K562 (cell line): ENCODE measurements around the gene RAD1. TPM values are rescaled to one million over a fixed set of nuclear protein-coding genes. Genes with fewer than 3 reads are reported as not detected.

ENCODE experiments used
- CEBPB ChIP-seq: fragments of 450-650 bp; IDR thresholded peaks from 2 replicates; pipeline ENCODE4 v1.6.1; 2016; ENCODE audit warnings: missing genetic modification characterization, missing compliant biosample characterization
- CREB1 ChIP-seq, 2 experiments: sonication (generic) in 1 of 2; formaldehyde crosslinking in 1 of 2; IDR thresholded peaks; 2 replicates each; pipeline versions ENCODE4 v1.6.1 to v1.8.0; 2012 to 2022; ENCODE audit warnings: inconsistent platforms in 1 of 2, mild to moderate bottlenecking in 1 of 2, missing genetic modification reagents in 1 of 2, moderate library complexity in 1 of 2
- HBP1 ChIP-seq: fragments of 450-650 bp; formaldehyde crosslinking; IDR thresholded peaks from 2 replicates; pipeline ENCODE4 v1.4.0; 2022; ENCODE audit warnings: missing genetic modification characterization
- HEY1 ChIP-seq: fragments of 250-450 bp; sonication (Bioruptor Pico); IDR thresholded peaks from 2 replicates; pipeline ENCODE4 v1.5.0; 2020; ENCODE audit warnings: mild to moderate bottlenecking, moderate library complexity, borderline replicate concordance
- MYNN ChIP-seq, 2 experiments: sonication (generic); formaldehyde crosslinking in 1 of 2; IDR thresholded peaks; 2 replicates each; pipeline versions ENCODE4 v1.5.0 to v1.6.1; 2016 to 2020; ENCODE audit warnings: antibody characterized with exemption in 1 of 2, missing genetic modification reagents in 1 of 2
- PRPF4 ChIP-seq: fragments of 200-400 bp; formaldehyde crosslinking; IDR thresholded peaks from one replicate; pipeline ENCODE4 v1.6.1; 2017; ENCODE audit warnings: low read length, low read depth, mild to moderate bottlenecking; ENCODE audit not compliant: insufficient read depth, poor library complexity, severe bottlenecking
- ZBTB34 ChIP-seq: fragments of 250-450 bp; sonication (Bioruptor Pico); IDR thresholded peaks from 2 replicates; pipeline ENCODE4 v1.8.0; 2021; ENCODE audit warnings: mild to moderate bottlenecking, moderate library complexity
- ZBTB40 ChIP-seq, 2 experiments: fragments of 450-650 bp in 1 of 2; sonication (generic) in 1 of 2; formaldehyde crosslinking in 1 of 2; IDR thresholded peaks; 2 replicates each; pipeline versions ENCODE4 v1.7.1 to v1.9.0; 2016 to 2022; ENCODE audit warnings: inconsistent platforms in 1 of 2, mild to moderate bottlenecking in 1 of 2, missing genetic modification reagents in 1 of 2
- ZC3H11A ChIP-seq: IDR thresholded peaks from 2 replicates; pipeline ENCODE4 v1.6.1; 2012; ENCODE audit warnings: low read depth, low read length, improper control_type of control experiment
- ZC3H4 ChIP-seq: sonication (generic); formaldehyde crosslinking; IDR thresholded peaks from 2 replicates; pipeline ENCODE4 v1.9.0; 2021; ENCODE audit warnings: missing genetic modification reagents, borderline replicate concordance
- polyA plus RNA-seq, 8 experiments: library from polyadenylated mRNA; depleted of rRNA in 4 of 8; stranded (reverse) in 5 of 8; unstranded in 3 of 8; fragments of >200 nt; fragmentation: Nextera tagmentation in 2 of 8; fragmentation: Illumina TruSeq in 1 of 8; extraction: Ambion mirVana in 2 of 8; extraction: Trizol in 1 of 8; gene quantifications; 2 replicates each; pipeline versions ENCODE4 v1.2.1 to v1.2.3, GENCODE V29; 2011 to 2014; ENCODE audit warnings: inconsistent platforms in 1 of 8, missing spikeins in 1 of 8
- total RNA-seq, 7 experiments: library from RNA; depleted of rRNA in 6 of 7; stranded (reverse); fragments of >200 nt in 6 of 7; fragmentation: Illumina TruSeq in 2 of 7; extraction: Trizol in 2 of 7; gene quantifications; 2 replicates each; pipeline versions ENCODE4 v1.2.1 to v1.2.3, GENCODE V29; 2011 to 2021; ENCODE audit warnings: low replicate concordance in 1 of 7

The RAD1 gene
- total and polyA plus RNA-seq, 9 of the 15 experiments (the other 6 are each of a cell fraction or from before 2014, with no cell fraction given): 44.5 to 148 (median 60.8) TPM

- TF ChIP-seq HBP1 (CRISPR knock-in tag) (peak; percentile 3; the same call in 1 of the 2 replicates), ZC3H11A (no peak), CEBPB (tag) (no peak), ZBTB40 (IDR thresholded peaks at IDR 0.05) (peak; percentile 98), ZBTB40 (CRISPR knock-in tag; IDR thresholded peaks at IDR 0.05) (no peak), HEY1 (CRISPR knock-in tag) (0 out of 2 replicates have a peak, but pooled peaks have one; percentile 21), PRPF4 (no peak), CREB1 (IDR thresholded peaks at IDR 0.05) (peak; percentile 72), CREB1 (CRISPR knock-in tag; IDR thresholded peaks at IDR 0.05) (peak; percentile 77; the same call in 1 of the 2 replicates), MYNN (IDR thresholded peaks at IDR 0.05) (no peak), MYNN (CRISPR knock-in tag; IDR thresholded peaks at IDR 0.05) (no peak), ZBTB34 (CRISPR knock-in tag) (no peak), ZC3H4 (CRISPR knock-in tag) (no peak)
Observed at GRCh38 chr5:34915139-34915855, at the start of gene RAD1, which contains the start of gene BRIX1 (continued).
